Activated CD8-positive, alpha-beta memory T cell treated with anti-CD3 and anti-CD28 coated beads, Interleukin-2, amount 50 U/mL, for 1 hour (primary cell): ENCODE measurements around the gene ZAP70.
"Not testable (repeated sequence)": the region's sequence is repeated elsewhere in the genome, so short reads cannot be mapped to it uniquely, and the experiment has no call there.

Source experiments
- DNase-seq: peaks from one replicate; pipeline ENCODE4 v3.0.0-alpha.2; 2020; ENCODE audit errors: extremely low read depth

Gene ZAP70

GRCh38 chr2:97698530-97698929 lies 14.8 kb upstream of the ZAP70 start:
- no peak for DNase-seq

- DNase-seq, result no peak
These were observed 13.5 kb upstream of the ZAP70 start for GRCh38 chr2:97699765-97700444.

- DNase-seq, result no peak
These were observed 12.2 kb upstream of the ZAP70 start for GRCh38 chr2:97701186-97701585.

GRCh38 chr2:97701851-97702465 lies 11.4 kb upstream of the ZAP70 start:
- DNase-seq, result no peak

GRCh38 chr2:97702731-97703470 lies 10.5 kb upstream of the ZAP70 start:
- DNase-seq, result no peak

GRCh38 chr2:97703741-97704140 lies 9.6 kb upstream of the ZAP70 start:
- DNase-seq, result no peak

GRCh38 chr2:97704989-97705388 lies 8.4 kb upstream of the ZAP70 start:
- no peak for DNase-seq

GRCh38 chr2:97706112-97706511 lies 7.3 kb upstream of the ZAP70 start:
- DNase-seq, result no peak

GRCh38 chr2:97706708-97707345 lies 6.5 kb upstream of the ZAP70 start:
- no peak for DNase-seq

- no peak for DNase-seq
These were observed 5.9 kb upstream of the ZAP70 start for GRCh38 chr2:97707362-97708047.

GRCh38 chr2:97708048-97708380 lies 5.4 kb upstream of the ZAP70 start:
- DNase-seq, result no peak

- no peak for DNase-seq
These were observed 4.8 kb upstream of the ZAP70 start for GRCh38 chr2:97708608-97709007.

- no peak for DNase-seq
These were observed 2.0 kb upstream of the ZAP70 start for GRCh38 chr2:97711394-97711711.

- not testable (repeated sequence) for DNase-seq
These were observed 1.2 kb upstream of the ZAP70 start for GRCh38 chr2:97712175-97712574.

- no peak for DNase-seq
These were observed 582 bp upstream of the ZAP70 start for GRCh38 chr2:97712693-97713295.

GRCh38 chr2:97714084-97714949 lies 941 bp downstream of the ZAP70 start:
- DNase-seq, result no peak

GRCh38 chr2:97714950-97715652 lies 1.7 kb downstream of the ZAP70 start:
- DNase-seq, result no peak

- DNase-seq, result no peak
These were observed 2.7 kb downstream of the ZAP70 start for GRCh38 chr2:97715951-97716694.
